ENCODE data around the gene CDC14B. TPM values are rescaled to one million over a fixed set of nuclear protein-coding genes. Genes with fewer than 3 reads are reported as not detected.
A peak's percentile ranks its signal among the peaks of the same experiment; 100 is the strongest.

The CDC14B gene
- total RNA-seq, 1 donor from 2014 or later: 26.0 TPM

DNA sequence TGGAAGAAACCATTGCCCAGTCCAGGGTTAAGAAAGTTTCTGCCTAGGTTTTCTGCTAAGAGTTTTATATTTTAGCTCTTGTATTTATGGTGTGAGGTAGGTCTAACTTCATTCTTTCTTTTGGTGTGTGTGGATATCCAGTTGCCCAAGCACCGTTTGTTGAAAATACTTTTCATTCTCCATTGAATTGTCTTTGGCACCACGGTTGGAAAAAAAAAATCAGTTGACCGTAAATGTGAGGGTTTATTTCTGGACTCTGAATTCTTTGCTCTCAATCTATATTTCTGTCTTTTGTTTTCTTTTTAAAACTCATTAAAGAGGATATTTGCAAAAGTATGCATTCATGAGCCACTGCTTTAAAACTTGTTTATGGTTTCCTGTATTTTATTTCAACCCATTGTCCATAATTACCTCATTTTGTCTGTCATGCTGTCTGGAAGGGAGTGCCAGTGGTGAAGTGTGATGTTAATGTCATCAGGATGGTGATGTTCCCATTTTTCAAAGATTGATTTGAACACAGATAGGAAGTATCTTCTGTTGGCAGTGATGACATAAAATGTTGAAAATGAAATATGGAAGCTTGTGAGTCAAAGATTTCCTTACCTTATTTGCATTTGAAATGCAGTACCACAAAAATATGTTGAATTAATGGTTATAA is 135.8 kb downstream of the CDC14B start:
- no peak for DNase-seq

- DNase-seq: no peak
These were observed 136.4 kb downstream of the CDC14B start for GRCh38 chr9:96483197-96483596.

GRCh38 chr9:96482476-96482875 is 137.2 kb downstream of the CDC14B start:
- DNase-seq: no peak

DNA sequence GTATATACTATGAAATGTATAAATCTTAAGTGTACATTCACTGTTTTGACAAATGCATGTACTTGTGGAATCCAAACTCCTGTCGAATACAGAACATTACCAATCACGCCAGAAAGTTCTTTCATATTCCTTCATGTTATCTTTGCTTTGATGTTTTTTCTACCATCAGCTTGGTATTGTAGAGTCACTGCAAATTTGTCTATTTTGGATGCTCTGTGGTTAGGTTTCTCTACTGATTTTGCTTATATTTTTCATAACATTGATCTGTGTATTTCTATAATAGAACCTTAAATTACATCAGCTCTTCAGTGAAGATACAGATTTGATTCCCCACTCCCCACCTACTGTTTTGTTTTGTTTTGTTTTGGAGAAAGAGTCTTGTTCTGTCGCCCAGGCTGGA is 138.9 kb downstream of the CDC14B start:
- no peak for DNase-seq

GRCh38 chr9:96478829-96479371 is 140.7 kb downstream of the CDC14B start:
- no peak for DNase-seq

DNA sequence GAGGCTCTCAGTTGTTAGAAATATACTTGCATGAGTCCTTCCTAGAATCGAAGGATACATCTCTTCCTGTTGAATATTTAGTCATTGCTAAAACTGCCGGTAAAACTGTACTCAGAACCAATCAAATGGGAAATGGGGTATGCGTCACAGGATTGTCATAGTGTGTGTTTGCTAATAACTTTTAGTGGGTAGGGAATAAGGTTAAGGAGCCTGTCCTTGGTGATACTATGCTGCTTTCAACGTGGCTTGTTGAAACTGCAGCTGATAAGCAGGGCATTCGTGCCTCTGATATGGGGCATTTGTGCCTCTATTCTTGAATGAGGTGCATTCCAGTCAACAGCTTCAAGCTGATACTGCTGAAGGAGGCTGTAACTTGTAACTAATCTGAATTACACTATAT is 143.1 kb downstream of the CDC14B start:
- DNase-seq: no peak

GRCh38 chr9:96476013-96476412 is 143.6 kb downstream of the CDC14B start:
- DNase-seq: no peak

DNA sequence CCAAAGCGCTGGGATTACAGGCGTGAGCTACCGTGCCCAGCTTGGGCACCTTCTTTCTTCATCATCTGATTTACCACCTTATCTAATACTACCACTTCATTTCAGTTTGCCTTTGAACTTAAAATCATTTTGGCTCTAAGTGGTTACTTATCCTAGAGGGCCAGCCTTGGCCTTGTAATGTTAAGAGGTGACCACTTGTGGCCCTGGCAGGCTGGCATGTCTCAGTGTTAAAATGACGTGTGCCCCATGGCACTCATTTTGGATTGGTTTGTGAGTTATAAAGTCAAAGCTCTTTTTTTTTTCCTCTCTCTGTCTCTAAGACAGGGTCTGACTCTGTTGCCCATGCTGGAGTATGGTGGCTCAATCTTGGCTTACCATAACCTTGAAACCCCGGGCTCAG is 151.9 kb downstream of the CDC14B start:
- no peak for DNase-seq

DNA sequence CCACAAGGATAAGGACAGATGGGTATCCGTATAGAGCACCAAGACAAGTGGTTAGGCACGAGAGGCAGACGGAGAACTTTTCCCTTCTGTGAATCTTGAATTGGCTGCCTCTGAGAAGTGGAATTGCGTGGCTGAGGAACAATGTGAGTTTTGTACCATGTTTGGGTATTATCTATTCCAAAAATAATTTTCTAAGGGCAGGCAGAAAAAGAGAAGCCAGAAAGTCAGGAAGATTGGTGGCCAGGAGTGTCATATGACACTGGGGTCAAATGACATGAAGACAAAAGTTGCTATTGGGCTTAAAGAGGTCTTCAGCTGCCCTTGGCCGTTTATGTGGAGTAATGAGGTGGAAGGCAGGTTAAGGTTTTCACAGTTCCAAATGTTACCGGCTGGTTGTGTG is 155.2 kb downstream of the CDC14B start:
- no peak for DNase-seq

DNA sequence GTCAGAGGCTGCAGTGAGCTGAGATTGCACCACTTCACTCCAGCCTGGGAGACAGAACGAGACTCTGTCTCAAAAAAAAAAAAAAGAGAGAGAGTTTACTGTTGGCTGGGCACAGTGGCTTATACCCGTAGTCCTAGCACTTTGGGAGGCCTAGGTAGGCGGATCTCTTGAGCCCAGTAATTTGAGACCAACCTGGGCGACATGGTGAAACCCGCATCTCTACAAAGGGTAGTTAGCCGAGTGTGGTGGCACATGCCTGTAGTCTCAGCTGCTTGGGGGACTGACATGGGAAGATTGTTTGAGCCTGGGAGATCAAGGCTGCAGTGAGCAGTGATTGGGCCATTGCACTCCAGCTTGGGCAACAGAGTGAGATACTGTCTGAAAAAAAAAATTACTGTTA is 157.1 kb downstream of the CDC14B start:
- no peak for DNase-seq

GRCh38 chr9:96461336-96461735 is 158.3 kb downstream of the CDC14B start:
- DNase-seq: peak; percentile 76

- peak; percentile 83 for DNase-seq
These were observed 158.8 kb downstream of the CDC14B start for GRCh38 chr9:96460882-96461281.

DNA sequence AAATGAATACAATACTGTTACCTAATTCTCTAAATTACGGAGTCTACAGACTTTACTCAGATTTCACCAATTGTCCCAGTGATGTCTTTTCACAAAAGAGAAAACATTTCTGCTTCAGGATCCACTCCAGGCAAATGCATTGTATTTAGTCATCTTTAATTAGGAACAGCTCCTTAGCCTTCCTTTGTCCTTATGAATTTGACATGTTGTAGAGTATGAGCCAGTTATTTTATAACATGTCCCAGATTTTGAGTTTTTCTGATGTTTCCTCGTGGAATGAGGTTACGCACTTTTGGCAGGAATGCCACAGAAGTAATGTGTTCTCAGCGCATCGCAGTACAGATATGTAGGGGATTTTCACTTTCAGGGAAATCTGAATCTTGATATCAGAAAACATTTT is 159.2 kb downstream of the CDC14B start:
- peak; percentile 83 for DNase-seq

GRCh38 chr9:96459268-96460007 is 160.2 kb downstream of the CDC14B start:
- DNase-seq: no peak

- no peak for DNase-seq
These were observed 161.4 kb downstream of the CDC14B start for GRCh38 chr9:96458226-96458625.

GRCh38 chr9:96457266-96457665 is 162.4 kb downstream of the CDC14B start:
- no peak for DNase-seq

DNA sequence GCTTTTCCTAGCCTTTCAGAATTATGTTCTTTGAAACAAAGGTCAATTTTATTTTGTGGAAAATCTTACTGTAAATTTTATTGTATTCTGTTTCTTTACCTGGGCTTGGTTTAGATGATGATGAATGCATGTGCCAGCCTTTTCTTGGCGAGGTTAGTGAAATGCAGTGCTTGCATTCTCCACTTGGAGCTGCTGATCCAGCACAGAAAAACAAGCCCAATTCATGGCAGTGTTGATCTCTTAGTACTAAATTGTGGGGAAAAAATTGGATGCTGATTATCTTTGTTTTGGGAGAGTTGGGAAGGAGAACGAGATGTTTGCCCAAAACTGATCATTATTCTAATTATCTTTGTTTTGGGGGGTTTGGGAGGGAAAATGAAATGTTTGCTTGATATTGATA is 166.0 kb downstream of the CDC14B start:
- DNase-seq: peak; percentile 40

- no peak for DNase-seq
These were observed 168.8 kb downstream of the CDC14B start for GRCh38 chr9:96450613-96451528.
